Eye (tissue), 1 donor: ENCODE measurements around the gene ADGRL3.
"Not testable (repeated sequence)": the region's sequence is repeated elsewhere in the genome, so short reads cannot be mapped to it uniquely, and the experiment has no call there.

Source experiments
- DNase-seq: peaks from one replicate; pipeline ENCODE4 v3.0.0-alpha.2; 2015

ADGRL3 gene

DNA sequence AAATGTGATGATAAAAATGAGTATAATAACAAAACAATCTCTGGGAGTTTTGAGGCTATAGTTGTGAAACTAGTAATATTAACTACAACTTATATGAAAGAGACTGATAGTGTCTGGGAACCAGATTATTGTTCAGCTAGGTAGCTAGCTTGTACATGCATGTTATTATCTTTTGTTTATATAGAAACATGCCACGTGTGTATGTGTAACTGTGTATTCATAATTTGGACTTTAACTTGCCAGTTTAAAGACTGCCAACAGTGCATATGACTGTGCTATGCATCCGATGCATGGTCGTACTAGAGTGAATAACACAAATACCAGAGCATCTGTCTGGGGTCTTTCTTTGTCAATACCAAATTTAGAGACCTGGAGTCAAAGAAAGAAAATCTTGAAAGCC lies 92.2 kb downstream of the ADGRL3 start:
- DNase-seq: no peak

DNA sequence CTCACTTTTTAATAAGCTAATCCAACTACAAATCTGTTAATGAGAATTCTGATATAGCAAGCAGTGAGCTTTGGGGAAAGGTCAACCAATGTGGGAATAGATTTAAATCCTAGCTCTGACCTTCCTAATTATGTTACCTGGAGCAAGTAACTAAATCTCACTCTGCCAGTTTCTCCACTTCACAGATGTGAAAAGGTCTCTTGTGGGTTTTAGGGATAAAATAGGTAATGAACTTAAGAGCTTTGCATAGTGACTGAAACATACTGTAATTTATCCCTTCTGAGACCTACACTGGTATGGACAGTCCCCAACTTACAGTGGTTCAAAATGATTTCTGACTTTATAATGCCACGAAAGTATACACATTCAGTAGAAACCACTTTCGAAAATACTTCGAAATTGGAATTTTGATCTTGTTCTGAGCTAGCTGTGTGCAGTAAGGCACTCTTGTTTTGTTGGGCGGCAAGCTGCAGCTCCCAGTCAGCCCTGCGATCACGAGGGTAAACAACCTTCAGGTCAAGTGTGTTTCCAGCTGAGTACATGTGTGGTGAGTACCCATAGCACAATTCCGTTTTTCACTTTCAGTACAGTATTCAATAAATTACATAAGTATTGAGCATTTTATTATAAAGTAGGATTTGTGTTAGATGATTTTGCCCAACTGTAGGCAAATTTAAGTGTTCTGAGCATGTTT lies 93.7 kb downstream of the ADGRL3 start:
- no peak for DNase-seq

DNA sequence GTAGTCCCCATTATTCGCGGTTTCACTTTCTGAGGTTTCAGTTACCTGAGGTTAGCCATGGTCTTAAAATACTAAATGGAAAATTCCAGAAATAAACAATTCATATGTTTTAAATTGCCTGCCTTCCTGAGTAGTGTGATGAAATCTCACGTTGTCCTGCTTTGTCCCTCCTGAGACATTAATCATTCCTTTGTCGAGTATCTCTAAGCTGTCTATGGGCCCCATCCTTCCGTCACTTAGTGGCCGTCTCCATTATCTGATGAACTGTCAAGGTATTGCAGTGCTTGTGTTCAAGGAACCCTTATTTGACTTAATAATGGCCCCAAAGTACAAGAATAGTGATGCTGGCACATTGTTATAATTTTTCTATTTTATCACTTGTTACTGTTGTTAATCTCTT lies 94.8 kb downstream of the ADGRL3 start:
- no peak for DNase-seq

DNA sequence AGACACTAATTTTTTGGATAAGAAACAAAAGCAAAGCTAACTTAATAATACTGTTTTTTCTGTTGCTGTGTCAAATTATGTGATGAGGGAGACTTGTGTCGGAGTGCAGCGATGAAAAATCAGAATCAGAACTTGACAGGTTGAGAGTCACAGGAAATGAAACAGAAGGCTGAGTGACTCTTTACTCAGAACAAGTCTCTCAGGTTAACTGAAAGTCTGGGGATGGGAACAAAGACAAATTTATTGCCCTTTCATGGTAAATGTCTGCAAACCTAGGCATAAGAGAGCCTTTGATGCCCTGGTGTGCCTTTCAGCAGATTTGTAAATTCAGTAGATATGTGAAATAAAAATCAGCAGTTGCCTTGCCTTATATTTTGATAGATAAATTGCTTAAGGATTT lies 96.0 kb downstream of the ADGRL3 start:
- DNase-seq: no peak

DNA sequence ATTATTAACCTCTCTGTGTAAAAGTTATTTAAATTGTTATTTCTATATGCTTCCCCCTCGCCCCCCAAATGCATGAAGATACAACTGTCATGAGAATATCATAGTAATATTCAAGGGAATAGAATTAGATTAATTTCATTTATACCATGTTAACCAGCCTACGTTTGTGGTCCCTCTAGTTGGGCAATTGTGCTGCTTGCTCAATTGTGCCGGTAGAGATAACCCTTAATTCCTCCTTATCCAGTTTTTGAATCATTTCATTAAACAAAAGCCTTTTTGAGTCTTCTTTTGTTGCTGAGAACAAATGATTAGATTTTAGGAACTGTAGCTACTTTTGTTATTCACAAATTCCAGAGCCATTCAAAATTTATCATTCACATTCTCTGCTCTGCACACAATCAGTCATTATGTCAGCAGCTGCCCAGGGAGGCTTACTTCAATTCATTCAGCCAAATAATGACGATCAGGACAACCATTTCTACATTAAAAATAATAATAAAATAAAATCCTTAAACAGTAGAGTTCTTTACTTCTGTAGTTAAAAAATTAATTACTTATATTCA lies 98.1 kb downstream of the ADGRL3 start:
- peak; percentile 49 for DNase-seq

DNA sequence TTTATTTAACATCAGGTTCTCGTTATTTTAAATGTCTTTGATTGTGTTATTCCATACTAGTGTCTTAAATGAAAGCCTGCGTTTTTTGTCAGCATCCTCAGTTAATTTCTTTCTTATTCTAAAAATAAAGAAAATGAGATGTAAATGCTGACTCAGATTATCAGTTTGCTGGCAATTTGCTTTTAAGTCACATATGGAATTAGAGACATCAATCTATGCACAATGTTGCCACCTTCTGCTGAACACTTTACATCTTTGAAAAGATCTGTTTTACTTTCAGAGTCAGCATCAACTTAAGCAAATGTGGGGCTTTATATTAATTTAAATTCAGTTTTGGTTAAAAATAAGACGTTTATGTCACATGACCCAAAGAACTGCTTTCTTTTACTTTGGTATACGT lies 99.2 kb downstream of the ADGRL3 start:
- no peak for DNase-seq

DNA sequence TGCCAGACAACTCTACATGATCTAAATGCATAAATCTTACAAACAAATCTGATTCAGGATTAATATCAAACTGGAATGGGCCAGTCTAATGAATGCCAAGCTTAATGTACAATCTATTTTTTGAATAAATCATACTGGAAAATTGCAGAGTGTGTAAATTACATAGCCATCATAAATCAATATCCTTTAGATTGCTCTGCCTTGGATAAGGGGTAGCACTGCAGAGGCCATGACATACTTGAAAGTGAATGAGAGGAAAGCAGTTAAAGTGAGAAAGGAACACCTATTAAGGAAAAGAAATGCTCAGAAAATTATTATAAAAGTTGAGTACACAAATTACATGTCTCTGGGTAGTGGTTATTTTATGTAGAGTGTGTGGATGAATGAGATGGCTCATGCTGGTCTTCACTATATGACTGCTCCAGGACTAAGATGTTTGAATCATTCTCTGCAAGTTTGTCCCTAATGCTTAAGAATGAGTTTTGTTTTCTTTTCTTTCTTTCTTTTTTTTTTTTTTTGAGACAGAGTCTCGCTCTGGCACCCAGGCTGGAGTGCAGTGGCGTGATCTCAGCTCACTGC lies 100.2 kb downstream of the ADGRL3 start:
- DNase-seq: no peak

DNA sequence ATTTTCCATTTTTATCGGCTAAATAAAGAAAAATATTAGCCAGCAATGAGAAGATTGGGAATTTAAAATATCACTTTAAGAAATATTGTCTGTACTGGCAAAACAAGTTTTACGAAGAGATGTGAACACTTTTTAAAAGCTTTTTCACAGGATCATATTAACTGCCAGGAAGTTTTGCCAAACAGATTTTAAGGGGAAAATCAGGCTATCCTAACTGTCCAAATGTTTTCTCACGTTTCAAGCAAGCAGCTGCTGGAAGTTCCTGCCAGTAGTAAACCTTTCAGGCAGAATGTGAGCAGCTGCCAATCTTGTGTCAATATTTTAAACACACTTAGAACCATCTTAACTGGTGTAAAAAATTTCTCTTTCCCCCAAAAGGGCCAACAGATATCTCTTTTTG lies 101.1 kb downstream of the ADGRL3 start:
- no peak for DNase-seq

DNA sequence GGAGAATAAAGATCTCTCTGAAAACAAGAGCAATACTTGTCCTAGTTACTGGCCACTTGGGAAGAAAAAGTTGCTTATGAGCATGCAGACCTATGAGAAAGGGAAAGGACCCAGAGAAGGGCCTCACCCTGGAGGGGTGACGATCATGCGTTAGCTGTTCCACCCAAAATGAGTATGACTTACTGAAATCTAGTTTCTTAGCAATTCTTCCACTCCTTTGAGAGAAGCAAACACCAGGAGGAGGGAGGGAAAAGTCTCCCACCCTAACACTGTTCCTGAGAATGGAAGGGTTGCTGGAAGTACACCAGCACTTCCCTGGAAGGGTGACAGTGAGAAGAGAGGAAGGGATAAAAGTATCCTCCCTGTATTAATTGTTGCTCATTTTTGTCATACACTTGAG lies 107.9 kb downstream of the ADGRL3 start:
- no peak for DNase-seq

DNA sequence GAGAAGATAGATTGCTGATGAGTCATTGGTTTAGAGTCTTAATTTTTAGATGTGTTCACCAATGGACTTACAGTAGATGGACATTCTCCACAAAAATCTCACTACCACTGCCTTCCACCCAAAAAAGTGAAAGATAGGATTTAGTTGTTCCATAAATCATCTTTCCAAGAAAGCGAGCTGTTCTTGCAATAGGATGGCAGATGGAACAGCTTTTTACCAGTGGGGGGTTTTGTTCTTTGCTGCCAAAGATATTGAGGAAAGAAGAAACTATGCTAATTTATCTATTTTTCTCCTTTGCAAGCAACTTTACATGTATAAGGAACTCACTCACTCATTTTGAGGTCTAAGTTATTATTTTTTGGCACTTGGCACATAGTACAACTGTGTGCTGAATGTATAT lies 109.5 kb downstream of the ADGRL3 start:
- no peak for DNase-seq

DNA sequence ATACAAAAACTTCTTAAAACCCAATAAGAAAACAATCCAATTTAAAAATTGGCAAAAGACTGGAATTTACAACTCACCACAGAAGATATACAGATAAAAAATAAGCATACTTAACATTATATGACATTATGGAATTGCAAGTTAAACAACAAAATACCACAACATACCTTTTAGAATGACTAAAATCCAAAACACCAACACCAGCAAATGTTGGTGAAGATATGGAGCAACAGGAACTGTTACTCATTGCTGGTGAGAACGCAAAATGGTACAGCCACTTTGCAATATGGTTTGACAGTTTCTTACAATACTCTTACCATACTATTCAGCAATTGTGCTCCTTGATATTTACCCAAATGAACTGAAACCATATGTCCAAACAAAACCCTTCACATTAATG lies 112.4 kb downstream of the ADGRL3 start:
- DNase-seq: no peak

DNA sequence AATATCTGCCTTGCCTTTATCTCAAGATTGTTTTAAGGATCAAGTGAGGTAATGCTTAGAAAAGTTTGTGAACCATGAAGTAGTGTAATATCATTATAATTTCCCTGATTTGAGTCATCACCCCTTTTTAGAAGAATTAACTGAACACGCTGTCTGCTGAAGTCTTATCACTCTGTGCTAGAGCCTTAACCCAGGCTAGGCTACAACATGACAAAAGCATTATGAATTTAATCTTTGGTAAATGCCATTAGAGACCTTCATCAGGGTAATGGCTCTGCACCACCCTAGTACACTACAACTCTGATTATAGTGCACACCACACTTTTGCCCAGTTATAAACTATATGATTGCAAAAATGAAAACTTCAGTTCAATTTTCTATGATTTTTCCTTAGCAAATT lies 118.3 kb downstream of the ADGRL3 start:
- DNase-seq: no peak

DNA sequence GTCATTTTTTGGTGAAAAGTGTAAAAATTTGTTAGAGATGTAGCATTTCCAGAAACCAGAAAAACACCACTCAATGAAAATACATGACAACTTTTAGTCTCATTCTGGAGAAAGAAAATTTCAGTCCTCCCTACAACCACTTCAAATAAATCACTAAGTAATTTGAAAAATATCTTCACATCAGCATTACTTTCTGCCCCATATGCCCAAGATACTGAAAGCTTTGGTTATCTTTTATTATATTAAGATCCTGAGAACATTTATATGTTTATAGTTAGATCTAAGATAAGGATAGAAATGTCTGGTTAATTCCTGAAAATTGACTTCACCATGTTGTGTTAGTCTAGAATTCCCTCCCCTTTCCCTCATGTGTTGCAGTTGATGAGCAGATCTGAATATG lies 119.0 kb downstream of the ADGRL3 start:
- no peak for DNase-seq

DNA sequence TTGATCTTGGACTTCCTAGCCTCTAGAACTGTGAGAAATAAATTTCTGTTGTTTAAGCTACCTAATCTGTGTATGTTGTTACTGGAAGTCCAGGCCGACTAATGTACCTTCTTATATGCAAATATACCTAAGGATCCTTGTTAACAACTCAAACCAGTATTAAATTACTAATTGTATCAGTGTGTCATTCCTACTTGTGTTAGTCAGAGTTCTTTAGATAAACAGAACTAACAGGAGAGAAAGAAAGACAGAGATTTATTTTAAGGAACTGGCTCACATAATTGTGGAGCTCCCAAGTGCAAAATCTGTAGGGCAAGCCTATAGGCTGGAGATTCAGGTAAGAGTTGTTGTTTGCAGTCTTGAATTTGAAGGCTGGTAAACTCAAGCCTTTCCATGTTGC lies 120.0 kb downstream of the ADGRL3 start:
- DNase-seq: no peak

DNA sequence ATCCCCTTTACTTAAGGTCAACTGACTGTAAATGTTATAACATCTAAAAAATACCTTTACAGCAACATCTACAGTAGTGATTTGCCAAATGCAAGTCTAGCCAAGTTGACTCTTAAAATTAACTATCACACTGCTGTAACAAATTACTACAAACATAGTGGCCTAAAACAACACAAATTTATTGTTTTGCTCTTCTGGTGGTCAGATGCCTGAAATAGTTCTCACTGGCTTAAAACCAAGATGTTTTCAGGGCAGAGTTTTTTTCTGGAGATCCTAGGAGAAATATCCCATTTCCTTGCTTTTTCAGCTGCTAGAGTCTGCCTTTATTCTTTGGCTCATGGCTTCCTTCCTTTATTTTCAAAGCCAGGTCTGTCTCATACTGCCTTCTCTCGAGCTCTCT lies 120.5 kb downstream of the ADGRL3 start:
- no peak for DNase-seq

DNA sequence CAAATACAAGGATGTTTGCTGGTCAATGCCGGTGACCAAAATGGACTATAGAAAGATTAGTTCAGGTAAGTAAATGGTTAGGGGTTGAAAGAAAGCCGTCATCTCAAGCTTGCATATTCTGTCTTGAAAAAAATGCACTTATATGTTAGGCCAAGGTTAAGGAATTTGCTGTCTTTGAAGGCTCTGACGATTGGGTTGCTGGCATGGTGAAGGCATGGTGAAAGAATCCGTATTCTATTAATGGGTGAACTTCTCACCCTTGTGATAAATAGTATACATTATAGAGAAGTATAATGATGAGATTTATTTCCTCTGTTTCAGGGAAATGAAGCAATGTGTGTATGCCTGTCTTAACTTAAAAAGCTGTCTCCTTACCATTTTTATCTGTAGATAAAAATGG lies 132.6 kb downstream of the ADGRL3 start:
- no peak for DNase-seq

DNA sequence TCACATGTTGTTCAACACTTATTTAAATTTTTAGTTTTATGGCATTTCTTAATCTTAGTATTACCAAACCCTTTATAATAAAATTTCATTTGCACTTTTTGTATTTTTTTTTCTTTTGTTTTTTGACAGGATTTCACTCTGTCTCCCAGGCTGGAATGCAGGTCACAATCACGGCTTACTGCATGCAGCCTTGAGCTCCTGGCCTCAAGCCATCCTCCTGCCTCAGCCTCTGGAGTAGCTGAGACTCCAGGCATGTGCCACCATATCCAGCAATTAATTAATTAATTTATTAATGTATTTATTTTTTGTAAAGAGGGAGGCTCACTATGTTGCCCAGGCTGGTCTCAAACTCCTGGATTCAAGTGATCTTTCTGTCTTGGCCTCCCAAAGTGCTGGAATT lies 133.4 kb downstream of the ADGRL3 start:
- DNase-seq: no peak

DNA sequence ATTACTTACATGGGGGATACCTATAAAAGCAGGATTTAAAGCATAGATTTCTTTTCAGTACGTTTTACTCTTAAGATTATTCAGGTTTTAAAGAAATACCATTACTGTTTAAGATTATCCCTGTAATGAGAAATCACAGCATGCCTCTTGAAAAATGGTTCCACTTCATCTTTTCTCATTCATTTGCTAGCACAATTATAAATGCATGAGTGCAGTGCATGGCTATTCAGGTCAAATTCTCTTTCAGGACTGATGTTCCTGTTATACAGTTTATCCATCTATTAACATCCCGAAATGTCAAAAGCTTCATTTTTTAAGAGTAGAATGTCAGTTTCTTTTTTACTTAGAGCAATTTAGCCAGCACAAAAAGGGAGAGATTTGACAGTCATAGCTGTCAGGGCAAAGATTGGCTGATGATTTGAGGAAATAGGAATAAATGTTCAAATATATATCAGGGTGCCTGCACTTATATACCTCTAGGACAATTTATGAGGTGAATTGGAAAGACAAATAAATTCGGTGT lies 135.2 kb downstream of the ADGRL3 start:
- DNase-seq: peak; percentile 48

DNA sequence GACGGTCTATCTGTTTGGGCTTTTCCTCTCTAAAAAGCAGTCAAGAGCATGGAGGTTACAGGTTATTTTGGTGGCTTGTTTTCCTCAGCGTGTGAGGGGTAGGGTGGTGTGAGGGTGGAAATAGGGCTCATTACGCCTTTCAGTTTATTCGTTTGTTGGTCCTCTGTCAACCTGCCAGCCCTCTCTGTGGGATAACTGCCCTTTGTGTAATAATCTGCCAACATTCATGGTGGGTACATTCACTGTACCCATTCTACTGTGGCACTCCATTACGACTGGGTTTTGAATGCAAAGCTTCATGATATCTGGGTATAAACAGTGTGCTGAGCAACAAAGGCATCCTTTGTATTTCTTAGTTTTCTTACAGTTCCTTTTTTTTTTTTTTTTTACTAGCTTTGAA lies 136.4 kb downstream of the ADGRL3 start:
- DNase-seq: peak; percentile 12

DNA sequence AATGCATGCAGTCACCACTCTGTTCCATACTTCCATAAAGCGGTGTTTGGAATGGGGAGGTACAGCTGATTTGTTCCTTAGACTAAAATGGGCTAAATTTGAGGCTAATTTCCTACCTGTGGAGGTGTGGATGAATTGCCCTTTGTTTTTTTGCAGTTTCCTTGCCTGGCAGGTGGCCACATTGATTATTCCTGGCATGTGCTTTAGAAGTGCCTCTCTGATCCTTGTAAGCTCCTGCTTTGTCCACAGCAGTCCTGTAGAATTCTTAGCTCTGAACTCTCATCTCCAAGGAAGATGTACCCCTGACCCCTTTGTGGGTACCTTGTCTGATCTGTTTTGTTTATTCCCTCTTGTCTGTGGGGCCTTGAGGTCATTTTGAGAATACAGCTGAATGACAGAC lies 136.8 kb downstream of the ADGRL3 start:
- peak; percentile 7 for DNase-seq

DNA sequence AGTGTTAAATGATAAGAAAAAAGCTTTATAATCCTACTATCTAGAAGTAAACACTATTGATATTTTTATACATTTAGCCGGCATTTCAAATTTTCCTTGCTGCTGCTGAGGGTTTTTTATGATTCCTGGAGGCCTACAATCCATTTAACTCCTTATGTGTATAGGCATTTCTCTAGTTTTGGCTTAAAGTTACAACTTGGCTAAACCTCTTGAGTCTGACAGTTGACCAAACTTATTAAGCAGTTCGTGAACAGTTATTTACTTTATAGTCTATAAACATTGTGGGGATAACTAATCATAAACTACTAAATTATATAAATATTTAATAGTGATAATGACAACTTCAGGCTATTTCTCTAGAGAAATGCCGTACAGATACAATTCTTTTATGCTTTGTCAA lies 141.9 kb downstream of the ADGRL3 start:
- no peak for DNase-seq

DNA sequence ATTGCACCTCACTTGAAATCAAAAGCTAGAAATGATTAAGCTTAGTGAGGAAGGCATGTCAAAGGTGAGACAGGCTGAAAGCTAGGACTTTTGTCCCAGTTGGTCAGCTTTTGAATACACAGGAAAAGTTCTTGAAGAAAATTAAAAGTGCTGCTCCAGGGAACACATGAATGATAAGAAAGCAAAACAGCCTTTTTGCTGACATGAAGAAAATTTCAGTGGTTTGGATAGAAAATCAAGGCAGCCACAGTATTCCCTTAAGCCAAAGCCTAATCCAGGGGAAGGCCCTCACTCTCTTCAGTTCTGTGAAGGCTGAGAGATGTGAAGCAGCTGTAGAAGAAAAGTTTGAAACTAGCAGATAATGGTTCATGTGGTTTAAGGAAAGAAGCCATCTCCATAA lies 150.8 kb downstream of the ADGRL3 start:
- DNase-seq: no peak

DNA sequence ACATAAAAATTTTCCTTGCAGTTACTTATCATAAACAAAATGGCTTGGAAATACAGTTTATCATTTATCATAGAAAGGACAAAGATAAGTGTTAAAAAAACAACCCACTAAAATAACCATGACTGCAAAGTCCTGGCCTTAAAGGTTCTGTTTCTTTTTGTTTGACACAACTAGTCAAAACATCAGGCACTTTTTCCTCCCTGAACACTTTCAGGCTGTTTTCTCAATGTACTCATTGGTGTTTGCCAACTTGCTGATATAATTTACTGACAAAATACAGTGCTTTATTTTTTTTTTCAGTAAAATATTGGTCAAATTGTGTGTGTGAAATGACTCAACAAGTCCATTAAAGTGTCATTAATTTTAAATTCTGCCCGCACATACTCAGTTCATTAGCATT lies 156.6 kb downstream of the ADGRL3 start:
- DNase-seq: no peak

DNA sequence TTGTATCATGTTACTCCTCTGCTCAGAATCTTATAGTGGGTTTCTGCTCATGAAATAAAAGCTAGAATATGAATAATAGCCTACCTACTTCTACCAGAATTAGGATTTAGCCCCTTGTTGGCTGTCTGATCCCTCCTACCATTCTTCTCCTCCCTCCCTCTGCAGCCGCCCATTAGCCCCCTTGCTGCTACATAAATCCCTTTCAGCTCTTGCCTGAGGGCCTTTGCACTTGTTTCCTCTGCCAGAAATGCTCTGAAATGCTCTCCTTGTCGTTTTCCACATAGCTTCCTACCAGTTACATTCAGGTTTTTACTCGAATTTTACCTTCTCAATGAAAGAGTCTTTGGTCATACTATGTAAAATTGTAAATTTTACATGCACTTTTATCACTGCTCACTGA lies 159.2 kb downstream of the ADGRL3 start:
- DNase-seq: no peak

DNA sequence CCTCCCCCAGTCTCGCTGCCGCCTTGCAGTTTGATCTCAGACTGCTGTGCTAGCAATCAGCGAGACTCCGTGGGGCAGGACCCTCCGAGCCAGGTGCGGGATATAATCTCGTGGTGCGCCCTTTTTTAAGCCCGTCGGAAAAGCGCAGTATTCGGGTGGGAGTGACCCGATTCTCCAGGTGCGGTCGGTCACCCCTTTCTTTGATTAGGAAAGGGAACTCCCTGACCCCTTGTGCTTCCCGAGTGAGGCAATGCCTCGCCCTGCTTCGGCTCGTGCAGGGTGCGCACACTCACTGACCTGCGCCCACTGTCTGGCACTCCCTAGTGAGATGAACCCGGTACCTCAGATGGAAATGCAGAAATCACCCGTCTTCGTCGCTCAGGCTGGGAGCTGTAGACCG lies 172.7 kb downstream of the ADGRL3 start:
- not testable (repeated sequence) for DNase-seq
